Eye (tissue), 1 donor: ENCODE measurements around the gene OLAH.
"Not testable (repeated sequence)": the region's sequence is repeated elsewhere in the genome, so short reads cannot be mapped to it uniquely, and the experiment has no call there.

Experiments used
- DNase-seq: peaks from one replicate; pipeline ENCODE4 v3.0.0-alpha.2; 2015

OLAH gene

GRCh38 chr10:15043674-15044073 is at the start of gene OLAH:
Gene OLAH (plus strand): TSS chr10:15043943. CDS start chr10:15047289, 3,346 bp downstream.
- DNase-seq = no peak

- DNase-seq = peak; percentile 10
Observed at GRCh38 chr10:14995964-14996565, 47.7 kb upstream of the OLAH start.

- DNase-seq = not testable (repeated sequence)
Observed at GRCh38 chr10:15013530-15013929, 30.2 kb upstream of the OLAH start.

GRCh38 chr10:15015451-15015850 is 28.3 kb upstream of the OLAH start:
- DNase-seq = no peak

- not testable (repeated sequence) for DNase-seq
Observed at GRCh38 chr10:15020966-15021365, 22.8 kb upstream of the OLAH start.

GRCh38 chr10:15023079-15023478 is 20.7 kb upstream of the OLAH start:
- DNase-seq = not testable (repeated sequence)

- DNase-seq = not testable (repeated sequence)
Observed at GRCh38 chr10:15024017-15025004, 19.4 kb upstream of the OLAH start.

- DNase-seq = not testable (repeated sequence)
Observed at GRCh38 chr10:15025040-15025439, 18.7 kb upstream of the OLAH start.

GRCh38 chr10:15027741-15028140 is 16.0 kb upstream of the OLAH start:
- DNase-seq = no peak

GRCh38 chr10:15035385-15036301 is 8.1 kb upstream of the OLAH start:
- DNase-seq = no peak

- no peak for DNase-seq
Observed at GRCh38 chr10:15037691-15038090, 6.1 kb upstream of the OLAH start.

GRCh38 chr10:15038416-15038815 is 5.3 kb upstream of the OLAH start:
- no peak for DNase-seq

- no peak for DNase-seq
Observed at GRCh38 chr10:15045380-15045779, 1.6 kb downstream of the OLAH start.

GRCh38 chr10:15046626-15047025 is 2.9 kb downstream of the OLAH start:
- DNase-seq = peak; percentile 42

GRCh38 chr10:15049533-15049932 is 5.8 kb downstream of the OLAH start:
- no peak for DNase-seq

- no peak for DNase-seq
Observed at GRCh38 chr10:15052121-15052520, 8.4 kb downstream of the OLAH start.

- no peak for DNase-seq
Observed at GRCh38 chr10:15053061-15053460, 9.3 kb downstream of the OLAH start.

GRCh38 chr10:15058689-15059088 is 14.9 kb downstream of the OLAH start:
- no peak for DNase-seq

- DNase-seq = no peak
Observed at GRCh38 chr10:15059914-15060313, 16.2 kb downstream of the OLAH start.

- no peak for DNase-seq
Observed at GRCh38 chr10:15060638-15061037, 16.9 kb downstream of the OLAH start.

- no peak for DNase-seq
Observed at GRCh38 chr10:15067154-15067553, 23.4 kb downstream of the OLAH start.

GRCh38 chr10:15068802-15069201 is 25.1 kb downstream of the OLAH start:
- DNase-seq = no peak

GRCh38 chr10:15069230-15069629 is 25.5 kb downstream of the OLAH start:
- no peak for DNase-seq
